Trophoblast cell (in vitro differentiated cells and primary cell): ENCODE data around the gene PITHD1.

Experiments
- DNase-seq, 2 donors: peaks; one replicate each; pipeline ENCODE4 v3.0.0-alpha.2; 2016
- H2AFZ ChIP-seq: 2 replicates; pipeline ENCODE4 v1.6.1; 2013; ENCODE audit warnings: low read length, moderate library complexity, mild to moderate bottlenecking; ENCODE audit not compliant: insufficient read depth, poor library complexity
- H2AK5ac ChIP-seq: 2 replicates; pipeline ENCODE4 v1.6.1; 2013; ENCODE audit warnings: mild to moderate bottlenecking, low read length
- H2BK120ac ChIP-seq: 2 replicates; pipeline ENCODE4 v1.6.1; 2013; ENCODE audit warnings: low read length, mild to moderate bottlenecking, moderate library complexity; ENCODE audit not compliant: insufficient read depth, poor library complexity
- H2BK12ac ChIP-seq: 2 replicates; pipeline ENCODE4 v1.6.1; 2013; ENCODE audit warnings: mild to moderate bottlenecking, low read length, moderate library complexity
- H2BK5ac ChIP-seq: 2 replicates; pipeline ENCODE4 v1.6.1; 2013; ENCODE audit warnings: low read length, low read depth, moderate library complexity, mild to moderate bottlenecking; ENCODE audit not compliant: poor library complexity
- H3K14ac ChIP-seq: 2 replicates; pipeline ENCODE4 v1.6.1; 2013; ENCODE audit warnings: mild to moderate bottlenecking, low read length
- H3K18ac ChIP-seq: 2 replicates; pipeline ENCODE4 v1.6.1; 2013; ENCODE audit warnings: mild to moderate bottlenecking, low read length
- H3K23ac ChIP-seq: 2 replicates; pipeline ENCODE4 v1.6.1; 2013; ENCODE audit warnings: low read length
- H3K27ac ChIP-seq: 2 replicates; pipeline ENCODE4 v1.5.1; 2013; ENCODE audit warnings: low read depth, mild to moderate bottlenecking, inconsistent platforms, low read length, moderate library complexity
- H3K27me3 ChIP-seq: 2 replicates; pipeline ENCODE4 v1.6.1; 2013; ENCODE audit warnings: inconsistent platforms, mild to moderate bottlenecking, low read length, moderate library complexity; ENCODE audit not compliant: insufficient read depth
- H3K36me3 ChIP-seq, 2 experiments: 1 replicate in 1 of 2; 2 replicates in 1 of 2; pipeline ENCODE4 v1.6.1; 2013; ENCODE audit warnings: low read length in 2 of 2, mild to moderate bottlenecking in 2 of 2, moderate library complexity in 1 of 2; ENCODE audit not compliant: insufficient read depth in 2 of 2, control insufficient read depth in 1 of 2
- H3K4ac ChIP-seq: 2 replicates; pipeline ENCODE4 v1.6.1; 2013; ENCODE audit warnings: low read depth, mild to moderate bottlenecking, low read length, moderate library complexity
- H3K4me1 ChIP-seq, 2 experiments: 1 replicate in 1 of 2; 2 replicates in 1 of 2; pipeline ENCODE4 v1.6.1; 2013; ENCODE audit warnings: low read length in 2 of 2, mild to moderate bottlenecking in 2 of 2, moderate library complexity in 1 of 2; ENCODE audit not compliant: insufficient read depth in 2 of 2, control insufficient read depth in 1 of 2
- H3K4me2 ChIP-seq: 2 replicates; pipeline ENCODE4 v1.6.1; 2013; ENCODE audit warnings: inconsistent platforms, mild to moderate bottlenecking, low read length, moderate library complexity
- H3K4me3 ChIP-seq: 2 replicates; pipeline ENCODE4 v1.5.1; 2013; ENCODE audit warnings: mild to moderate bottlenecking, low read depth, low read length, inconsistent platforms
- H3K79me1 ChIP-seq: one replicate; pipeline ENCODE4 v1.6.1; 2013; ENCODE audit warnings: low read length
- H3K79me2 ChIP-seq: 2 replicates; pipeline ENCODE4 v1.6.1; 2013; ENCODE audit warnings: low read length, mild to moderate bottlenecking; ENCODE audit not compliant: control insufficient read depth, insufficient read depth, poor library complexity
- H3K9ac ChIP-seq: 2 replicates; pipeline ENCODE4 v1.6.1; 2013; ENCODE audit warnings: mild to moderate bottlenecking, low read length
- H3K9me3 ChIP-seq: 2 replicates; pipeline ENCODE4 v1.6.1; 2013; ENCODE audit warnings: low read depth, mild to moderate bottlenecking, control low read depth, inconsistent platforms, low read length; ENCODE audit not compliant: insufficient read depth
- H4K12ac ChIP-seq: 2 replicates; pipeline ENCODE4 v1.6.1; 2013; ENCODE audit warnings: low read depth, mild to moderate bottlenecking, low read length, moderate library complexity
- H4K8ac ChIP-seq: 2 replicates; pipeline ENCODE4 v1.6.1; 2013; ENCODE audit warnings: low read depth, mild to moderate bottlenecking, low read length, moderate library complexity
- H4K91ac ChIP-seq: one replicate; pipeline ENCODE4 v1.6.1; 2013; ENCODE audit warnings: low read depth, mild to moderate bottlenecking, low read length, moderate library complexity
- WGBS: extraction: QIAGEN DNeasy Blood & Tissue Kit; methylation state at CpG from one replicate; pipeline ENCODE4 v1.1.7; 2013; ENCODE audit warnings: missing lambda C conversion rate; ENCODE audit not compliant: insufficient read length, insufficient coverage; ENCODE audit errors: extremely low coverage; 5-methylcytosine and 5-hydroxymethylcytosine counted together

The PITHD1 gene

DNA sequence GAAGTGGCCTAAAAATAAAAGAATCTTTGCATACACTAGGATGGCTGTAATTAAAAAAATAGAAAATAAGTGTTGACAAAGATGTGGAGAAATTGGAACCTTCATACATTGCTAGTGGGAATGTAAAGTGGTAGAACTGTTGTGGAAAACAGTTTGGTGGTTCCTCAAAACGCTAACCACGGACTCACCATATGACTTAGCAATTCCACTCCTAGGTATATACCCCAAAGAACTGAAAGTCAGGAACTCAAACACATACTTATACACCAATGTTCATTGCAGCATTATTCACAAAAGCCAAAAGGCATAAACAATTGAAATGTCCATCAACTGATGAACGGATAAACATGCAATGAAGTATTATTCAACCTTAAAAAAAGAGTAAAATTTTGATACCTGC, 57.8 kb downstream of the PITHD1 start:
- H2BK12ac ChIP-seq: no peak overlapping the region
- no peak overlapping the region for H2AFZ ChIP-seq
- no peak overlapping the region for H3K27ac ChIP-seq
- no peak overlapping the region for H3K4me2 ChIP-seq
- no peak overlapping the region for H3K4me3 ChIP-seq
- H3K4me1 ChIP-seq: peaks cover 0 to 6% of the 10 kb centered on the region in 2 experiments
- WGBS: no CpG with 5 or more reads among the region's 3 CpGs
- no peak overlapping the region for H2BK120ac ChIP-seq
- no peak overlapping the region for H3K9ac ChIP-seq
- no peak overlapping the region for H4K91ac ChIP-seq
- H3K4ac ChIP-seq: no peak overlapping the region
- no peak overlapping the region for H3K18ac ChIP-seq
- peaks cover 3% of the 10 kb centered on the region for H3K27me3 ChIP-seq
- H2AK5ac ChIP-seq: no peak overlapping the region
- H3K79me2 ChIP-seq: no peaks in the 10 kb centered on the region
- DNase-seq: no peak
- H3K23ac ChIP-seq: no peak overlapping the region
- no peak overlapping the region for H3K14ac ChIP-seq
- no peak overlapping the region for H4K8ac ChIP-seq
- no peaks in the 10 kb centered on the region for H3K36me3 ChIP-seq
- no peak overlapping the region for H4K12ac ChIP-seq
- H2BK5ac ChIP-seq: no peak overlapping the region
- H3K9me3 ChIP-seq: peaks cover 2% of the 10 kb centered on the region
- H3K79me1 ChIP-seq: no peaks in the 10 kb centered on the region
